ENCODE data around the gene PPP1R7. TPM values are rescaled to one million over a fixed set of nuclear protein-coding genes. Genes with fewer than 3 reads are reported as not detected.

Gene PPP1R7
- total RNA-seq, 2 experiments from 2014 or later = 90.2 to 92.0 TPM

Other genes starting within 250 kb of the PPP1R7 start
- gene CROCC2, start 244.1 kb upstream of the PPP1R7 start, total RNA-seq = not detected
- under 1 TPM; 0.53 to 0.63 TPM for gene SNED1, start 151.8 kb upstream of the PPP1R7 start, total RNA-seq
- 10 to 100 TPM; 41.3 to 41.4 TPM for gene MTERF4, start 48.2 kb upstream of the PPP1R7 start, total RNA-seq
- 10 to 100 TPM; 73.6 to 73.8 TPM for gene PASK, start 995 bp upstream of the PPP1R7 start, total RNA-seq
- gene ANO7, start 38.2 kb downstream of the PPP1R7 start, total RNA-seq = 1 to 10 TPM; 3.1 to 4.0 TPM
- gene HDLBP, start 165.2 kb downstream of the PPP1R7 start, total RNA-seq = 100 to 1,000 TPM; 293 to 310 TPM
- 100 to 1,000 TPM; 276 to 296 TPM for gene SEPTIN2, start 165.5 kb downstream of the PPP1R7 start, total RNA-seq
- 10 to 100 TPM; 35.5 to 35.9 TPM for gene FARP2, start 205.8 kb downstream of the PPP1R7 start, total RNA-seq

Measured in activated CD8-positive, alpha-beta memory T cell treated with anti-CD3 and anti-CD28 coated beads for 36 hours (primary cell).